ENCODE data around the gene HERC6.

DNA sequence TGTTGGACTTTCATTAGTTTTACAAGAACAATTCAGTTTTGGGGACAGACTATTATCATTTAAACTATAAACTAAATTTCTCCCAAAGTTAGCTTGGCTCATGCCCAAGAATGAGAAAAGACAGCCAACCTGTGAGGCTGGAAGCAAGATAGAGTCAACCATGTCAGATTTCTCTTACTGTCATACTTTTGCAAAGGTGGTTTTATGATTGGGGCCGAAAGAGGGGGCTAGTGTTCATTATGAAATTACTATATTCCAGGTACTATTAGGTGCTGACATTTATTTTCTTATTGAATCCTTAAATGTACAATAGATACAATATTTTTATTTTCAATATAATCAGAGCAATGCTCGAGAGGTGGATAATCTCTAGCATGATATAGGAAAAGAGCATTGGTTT, 30.6 kb downstream of the HERC6 start:
- no peak; the same call in 1 of the 2 replicates for TF ChIP-seq CTCF (conservative IDR thresholded peaks at IDR 0.05)
- no peak for TF ChIP-seq ZFX (IDR thresholded peaks at IDR 0.05)

Measured in C4-2B (cell line).